Measurements from ENCODE around the gene TOP2B. TPM values are rescaled to one million over a fixed set of nuclear protein-coding genes. Genes with fewer than 3 reads are reported as not detected.

The TOP2B gene
- total and polyA plus RNA-seq, 9 of the 15 experiments (the other 6 are each of a cell fraction or from before 2014, with no cell fraction given): 45.3 to 186 (median 134) TPM

DNA sequence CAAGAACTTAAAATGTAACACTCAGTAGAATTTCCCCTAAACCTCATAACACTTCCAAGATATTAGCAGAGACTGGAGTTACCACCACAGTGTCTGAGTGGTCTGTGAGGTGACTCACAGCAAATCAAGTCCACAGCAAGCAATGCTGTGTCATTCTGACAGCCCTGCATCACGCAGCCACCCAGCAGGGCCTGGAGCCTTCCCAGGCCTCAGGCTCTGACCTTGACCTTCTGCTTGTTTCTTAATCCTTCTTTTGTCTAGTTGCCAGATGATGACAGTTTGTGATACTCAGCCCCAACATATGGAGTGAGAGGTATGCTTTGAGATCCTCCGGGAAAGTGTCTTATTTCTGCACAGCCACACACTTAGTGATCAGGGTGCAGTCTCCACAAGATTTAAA is 82.5 kb downstream of the TOP2B start (continued):
- TF ChIP-seq, protein P1, sequence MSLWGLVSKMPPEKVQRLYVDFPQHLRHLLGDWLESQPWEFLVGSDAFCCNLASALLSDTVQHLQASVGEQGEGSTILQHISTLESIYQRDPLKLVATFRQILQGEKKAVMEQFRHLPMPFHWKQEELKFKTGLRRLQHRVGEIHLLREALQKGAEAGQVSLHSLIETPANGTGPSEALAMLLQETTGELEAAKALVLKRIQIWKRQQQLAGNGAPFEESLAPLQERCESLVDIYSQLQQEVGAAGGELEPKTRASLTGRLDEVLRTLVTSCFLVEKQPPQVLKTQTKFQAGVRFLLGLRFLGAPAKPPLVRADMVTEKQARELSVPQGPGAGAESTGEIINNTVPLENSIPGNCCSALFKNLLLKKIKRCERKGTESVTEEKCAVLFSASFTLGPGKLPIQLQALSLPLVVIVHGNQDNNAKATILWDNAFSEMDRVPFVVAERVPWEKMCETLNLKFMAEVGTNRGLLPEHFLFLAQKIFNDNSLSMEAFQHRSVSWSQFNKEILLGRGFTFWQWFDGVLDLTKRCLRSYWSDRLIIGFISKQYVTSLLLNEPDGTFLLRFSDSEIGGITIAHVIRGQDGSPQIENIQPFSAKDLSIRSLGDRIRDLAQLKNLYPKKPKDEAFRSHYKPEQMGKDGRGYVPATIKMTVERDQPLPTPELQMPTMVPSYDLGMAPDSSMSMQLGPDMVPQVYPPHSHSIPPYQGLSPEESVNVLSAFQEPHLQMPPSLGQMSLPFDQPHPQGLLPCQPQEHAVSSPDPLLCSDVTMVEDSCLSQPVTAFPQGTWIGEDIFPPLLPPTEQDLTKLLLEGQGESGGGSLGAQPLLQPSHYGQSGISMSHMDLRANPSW (CRISPR knock-in tag; IDR thresholded peaks at IDR 0.05): no peak
- TF ChIP-seq DACH1 (IDR thresholded peaks at IDR 0.05; ENCODE audit: partially characterized antibody) (peak; percentile 27), ZNF668 (CRISPR knock-in tag; IDR thresholded peaks at IDR 0.05) (no peak), GABPA (tag; conservative IDR thresholded peaks at IDR 0.05; ENCODE audit: low read depth) (no peak), BRD9 (IDR thresholded peaks at IDR 0.05; ENCODE audit: low read depth, partially characterized antibody) (no peak), RBM17 (IDR thresholded peaks at IDR 0.05; ENCODE audit: borderline replicate concordance, low read depth, low read length) (no peak), ZNF175 (CRISPR knock-in tag; IDR thresholded peaks at IDR 0.05; ENCODE audit: low read depth) (no peak), SAFB (IDR thresholded peaks at IDR 0.05; ENCODE audit: borderline replicate concordance, low read depth, low read length) (no peak), TEAD2 (tag; IDR thresholded peaks at IDR 0.05) (no peak), SFPQ (IDR thresholded peaks at IDR 0.05; ENCODE audit: low read depth, low read length) (no peak), ZNF124 (CRISPR knock-in tag; IDR thresholded peaks at IDR 0.05) (no peak), MTA3 (IDR thresholded peaks at IDR 0.05; ENCODE audit: borderline replicate concordance) (no peak), CTBP1 (IDR thresholded peaks at IDR 0.05; ENCODE audit: borderline replicate concordance) (peak; percentile 97), CC2D1A (IDR thresholded peaks at IDR 0.05) (no peak), CREM (IDR thresholded peaks at IDR 0.05; ENCODE audit: low read depth) (peak; percentile 81), CBFA2T3 (IDR thresholded peaks at IDR 0.05) (peak; percentile 80), GTF2B (IDR thresholded peaks at IDR 0.05; ENCODE audit: extremely low read depth, insufficient read length) (no peak), ZNF224 (CRISPR knock-in tag; IDR thresholded peaks at IDR 0.05) (no peak)
- TF ChIP-seq, protein P2, sequence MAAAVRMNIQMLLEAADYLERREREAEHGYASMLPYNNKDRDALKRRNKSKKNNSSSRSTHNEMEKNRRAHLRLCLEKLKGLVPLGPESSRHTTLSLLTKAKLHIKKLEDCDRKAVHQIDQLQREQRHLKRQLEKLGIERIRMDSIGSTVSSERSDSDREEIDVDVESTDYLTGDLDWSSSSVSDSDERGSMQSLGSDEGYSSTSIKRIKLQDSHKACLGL (CRISPR knock-in tag; IDR thresholded peaks at IDR 0.05; ENCODE audit: borderline replicate concordance, poor library complexity, severe bottlenecking): no peak
- TF ChIP-seq, protein P3, sequence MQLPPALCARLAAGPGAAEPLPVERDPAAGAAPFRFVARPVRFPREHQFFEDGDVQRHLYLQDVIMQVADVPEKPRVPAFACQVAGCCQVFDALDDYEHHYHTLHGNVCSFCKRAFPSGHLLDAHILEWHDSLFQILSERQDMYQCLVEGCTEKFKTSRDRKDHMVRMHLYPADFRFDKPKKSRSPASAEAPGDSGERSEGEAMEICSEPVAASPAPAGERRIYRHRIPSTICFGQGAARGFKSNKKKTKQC (CRISPR knock-in tag; IDR thresholded peaks at IDR 0.05): no peak
- TF ChIP-seq, protein P4, sequence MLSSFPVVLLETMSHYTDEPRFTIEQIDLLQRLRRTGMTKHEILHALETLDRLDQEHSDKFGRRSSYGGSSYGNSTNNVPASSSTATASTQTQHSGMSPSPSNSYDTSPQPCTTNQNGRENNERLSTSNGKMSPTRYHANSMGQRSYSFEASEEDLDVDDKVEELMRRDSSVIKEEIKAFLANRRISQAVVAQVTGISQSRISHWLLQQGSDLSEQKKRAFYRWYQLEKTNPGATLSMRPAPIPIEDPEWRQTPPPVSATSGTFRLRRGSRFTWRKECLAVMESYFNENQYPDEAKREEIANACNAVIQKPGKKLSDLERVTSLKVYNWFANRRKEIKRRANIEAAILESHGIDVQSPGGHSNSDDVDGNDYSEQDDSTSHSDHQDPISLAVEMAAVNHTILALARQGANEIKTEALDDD (IDR thresholded peaks at IDR 0.05): peak; percentile 81
